DMS 273 treated with DMSO at 0.1 percent for 48 hours (cell line): Measurements from ENCODE around the gene WAC.
A peak's percentile ranks its signal among the peaks of the same experiment; 100 is the strongest.
"Not testable (repeated sequence)": the region's sequence is repeated elsewhere in the genome, so short reads cannot be mapped to it uniquely, and the experiment has no call there.

Experiments
- DNase-seq: peaks from one replicate; lab custom pipeline; 2025; lab: John Stamatoyannopoulos, UW

WAC gene

GRCh38 chr10:28616514-28616913, 83.6 kb downstream of the WAC start:
- DNase-seq = no peak

- no peak for DNase-seq
These were observed 86.5 kb downstream of the WAC start for GRCh38 chr10:28619455-28619854.

DNA sequence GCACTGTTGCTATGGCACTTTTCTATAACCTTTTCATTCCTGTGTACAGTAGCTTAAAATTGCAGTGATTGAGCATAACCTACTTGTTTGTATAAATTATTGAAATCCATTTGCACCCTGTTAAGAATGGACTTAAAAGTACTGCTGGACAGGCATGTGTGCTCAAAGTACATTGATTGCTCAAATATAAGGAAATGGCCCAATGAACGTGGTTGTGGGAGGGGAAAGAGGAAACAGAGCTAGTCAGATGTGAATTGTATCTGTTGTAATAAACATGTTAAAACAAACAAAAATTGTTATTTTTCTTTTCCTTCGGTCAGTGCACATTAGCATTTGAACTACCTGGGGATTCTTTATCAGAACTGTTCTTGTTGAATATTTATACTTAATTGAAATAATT, 87.3 kb downstream of the WAC start:
- no peak for DNase-seq

DNA sequence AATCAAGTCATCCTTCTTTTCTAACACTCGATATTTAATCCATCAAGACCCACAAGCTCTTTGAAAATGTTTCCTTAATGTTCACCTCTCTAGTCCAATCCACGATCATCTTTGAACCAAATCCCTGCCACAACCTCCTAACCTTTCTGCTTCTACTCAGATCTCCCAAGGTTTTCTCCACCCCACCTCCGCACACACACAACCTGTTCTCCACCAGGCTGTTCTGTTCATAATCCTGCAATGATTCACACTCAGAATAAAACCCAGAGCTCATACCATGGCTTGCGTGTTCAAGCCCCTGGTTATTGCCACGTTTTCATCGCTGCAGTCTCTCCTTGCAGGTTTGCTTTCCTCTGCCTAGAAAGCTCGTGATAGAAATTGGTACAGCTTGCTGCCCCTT, 90.6 kb downstream of the WAC start:
- DNase-seq = no peak

DNA sequence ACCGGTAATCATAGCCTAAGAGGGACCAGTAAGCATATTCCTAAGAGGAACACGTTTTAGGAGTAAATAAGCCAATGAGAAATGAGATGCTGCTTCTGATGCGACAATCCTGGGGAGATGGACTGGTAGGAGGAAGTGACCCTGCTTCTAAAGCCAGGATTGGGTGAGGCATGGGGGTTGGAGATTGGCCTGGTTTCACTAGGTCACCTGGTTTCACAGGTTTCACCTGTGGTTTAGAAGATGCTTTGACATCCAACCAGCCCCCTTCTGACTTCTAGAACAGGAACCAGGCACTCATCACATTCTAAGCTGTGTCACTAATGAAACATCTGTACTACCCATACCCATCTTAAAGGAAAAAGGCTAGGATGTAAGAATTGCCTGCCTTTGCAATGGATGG, 91.4 kb downstream of the WAC start:
- DNase-seq = no peak

DNA sequence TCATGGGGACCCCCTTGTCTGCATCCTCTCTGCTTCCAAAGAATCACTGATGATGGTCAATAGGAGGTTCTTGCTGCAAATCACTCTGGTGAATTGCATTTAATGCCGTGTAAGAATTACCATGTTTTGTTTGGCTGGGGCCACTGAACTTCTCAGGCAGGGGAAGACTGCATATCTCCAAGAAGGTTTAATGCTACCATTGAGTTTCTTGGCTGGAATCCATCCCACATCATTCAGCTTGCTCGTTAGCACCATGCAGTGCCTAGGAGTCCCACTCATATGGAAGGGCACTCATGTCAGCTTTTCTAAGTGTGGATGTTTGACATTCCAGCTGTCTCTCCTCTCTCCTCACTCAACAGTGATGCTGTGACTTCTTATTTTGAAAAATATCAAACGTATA, 94.2 kb downstream of the WAC start:
- DNase-seq = no peak

GRCh38 chr10:28628184-28628893, 95.4 kb downstream of the WAC start:
- no peak for DNase-seq

GRCh38 chr10:28631896-28632583, 99.1 kb downstream of the WAC start:
- no peak for DNase-seq

GRCh38 chr10:28632584-28632945, 99.6 kb downstream of the WAC start:
- DNase-seq = no peak

DNA sequence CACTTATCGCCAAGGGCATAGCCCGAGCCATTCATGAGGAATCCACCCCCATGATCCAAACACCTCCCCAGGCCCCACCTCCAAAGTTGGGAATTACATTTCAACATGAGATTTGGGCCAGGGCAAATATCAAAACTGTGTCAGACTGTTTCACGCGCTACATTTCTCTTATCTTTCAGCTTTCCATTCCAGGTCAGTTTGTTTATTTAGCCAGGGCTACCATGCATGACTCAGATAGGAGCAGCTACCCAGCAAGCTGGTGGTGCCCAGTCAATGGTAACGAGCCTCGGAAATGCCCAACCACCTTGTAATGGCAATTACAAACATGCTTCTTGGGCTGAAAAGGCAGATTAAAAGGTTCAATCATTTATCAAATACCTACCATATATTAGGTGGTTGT, 100.8 kb downstream of the WAC start:
- DNase-seq = no peak

DNA sequence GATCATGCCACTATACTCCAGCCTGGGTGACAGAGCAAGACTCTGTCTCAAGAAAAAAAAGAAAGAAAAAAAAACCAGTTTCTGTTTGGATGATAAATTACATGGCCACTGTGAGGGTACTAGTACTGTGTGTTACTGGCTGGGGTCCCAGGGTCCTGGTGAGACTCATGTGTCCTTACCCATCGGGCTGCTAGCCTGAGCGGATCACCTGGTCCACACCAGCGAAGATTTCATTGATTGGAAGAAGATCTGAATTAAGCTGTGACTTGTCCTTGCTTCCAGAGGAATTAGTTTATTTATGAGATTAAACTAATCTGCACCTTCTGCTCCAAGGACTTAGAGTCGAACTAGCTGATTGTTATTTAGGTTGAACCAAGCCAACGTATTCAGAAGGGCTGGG, 104.4 kb downstream of the WAC start:
- DNase-seq = no peak

- no peak for DNase-seq
These were observed 105.5 kb downstream of the WAC start for GRCh38 chr10:28638392-28638791.

- DNase-seq = no peak
These were observed 107.6 kb downstream of the WAC start for GRCh38 chr10:28640551-28640950.

GRCh38 chr10:28644647-28645046, 111.7 kb downstream of the WAC start:
- no peak for DNase-seq

- no peak for DNase-seq
These were observed 119.2 kb downstream of the WAC start for GRCh38 chr10:28652106-28652505.

- DNase-seq = no peak
These were observed 119.8 kb downstream of the WAC start for GRCh38 chr10:28652703-28653102.

DNA sequence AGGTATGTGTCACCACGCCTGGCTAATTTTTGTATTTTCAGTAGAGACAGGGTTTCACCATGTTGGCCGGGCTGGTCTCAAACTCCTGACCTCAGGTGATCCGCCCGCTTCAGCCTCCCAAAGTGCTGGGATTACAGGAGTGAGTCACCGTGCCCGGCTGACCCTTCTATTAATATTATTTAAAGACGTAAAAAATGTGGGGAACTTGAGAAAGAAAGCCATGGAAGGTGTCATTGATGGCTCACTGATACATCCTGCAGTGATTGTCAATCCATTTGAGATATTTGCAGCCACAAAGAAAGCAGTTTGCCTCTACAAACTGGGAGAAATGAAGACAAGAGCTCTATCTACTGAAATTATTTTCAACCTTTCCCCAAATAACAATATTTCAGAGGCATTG, 125.9 kb downstream of the WAC start:
- not testable (repeated sequence) for DNase-seq

GRCh38 chr10:28661035-28661434, 128.1 kb downstream of the WAC start:
- no peak for DNase-seq

DNA sequence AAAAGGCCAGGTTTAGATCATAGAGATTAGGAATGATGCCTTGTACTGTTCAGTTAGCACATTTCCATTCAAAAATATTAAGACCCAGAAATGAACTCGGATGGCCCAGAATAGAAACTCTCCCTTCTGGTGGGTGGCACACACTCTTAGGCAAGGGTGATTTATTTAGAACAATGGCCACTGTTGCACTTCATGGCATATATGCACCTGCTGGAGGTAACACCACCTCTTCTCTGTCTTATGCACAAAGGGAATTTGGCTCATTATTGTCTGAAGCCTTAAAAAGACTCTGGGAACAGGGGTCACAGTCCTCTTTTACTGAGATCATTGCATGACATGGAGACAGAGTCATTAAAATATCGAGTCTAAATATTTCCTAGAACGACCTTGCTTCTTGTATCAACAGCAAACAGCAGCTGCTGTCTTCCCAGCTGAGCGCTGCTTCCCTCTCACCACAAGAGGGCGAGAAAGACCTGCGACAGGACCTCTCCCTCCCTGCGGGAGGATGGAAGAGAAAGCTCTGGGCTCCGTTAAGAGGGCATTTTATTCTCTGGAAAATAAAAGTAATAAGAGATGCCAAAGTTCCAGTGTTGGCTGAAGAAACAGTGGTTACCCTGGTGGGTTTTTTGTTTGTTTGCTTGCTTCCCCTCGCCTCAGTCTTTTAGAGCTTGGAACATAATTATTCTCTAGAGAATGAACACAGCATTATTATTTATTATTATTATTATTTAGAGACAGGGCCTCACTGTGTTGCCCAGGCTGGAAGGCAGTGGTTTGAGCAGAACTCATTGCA, 130.9 kb downstream of the WAC start:
- peak; percentile 2 for DNase-seq

DNA sequence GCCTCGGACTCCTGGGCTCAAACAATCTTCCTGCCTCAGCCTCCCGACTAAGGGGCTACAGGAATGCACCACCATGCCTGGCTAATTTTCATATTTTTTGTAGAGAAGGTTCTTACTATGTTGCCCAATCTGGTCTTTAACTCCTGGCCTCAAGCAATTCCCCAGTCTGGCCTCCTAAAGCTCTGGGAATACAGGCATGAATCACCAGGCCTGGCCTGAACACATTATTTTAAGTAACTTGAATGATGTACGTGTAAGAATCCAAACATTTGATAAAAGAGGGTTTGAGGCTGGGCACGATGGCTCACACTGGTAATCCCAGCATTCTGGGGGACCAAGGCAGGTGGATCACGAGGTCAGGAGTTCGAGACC, 131.4 kb downstream of the WAC start:
- no peak for DNase-seq

DNA sequence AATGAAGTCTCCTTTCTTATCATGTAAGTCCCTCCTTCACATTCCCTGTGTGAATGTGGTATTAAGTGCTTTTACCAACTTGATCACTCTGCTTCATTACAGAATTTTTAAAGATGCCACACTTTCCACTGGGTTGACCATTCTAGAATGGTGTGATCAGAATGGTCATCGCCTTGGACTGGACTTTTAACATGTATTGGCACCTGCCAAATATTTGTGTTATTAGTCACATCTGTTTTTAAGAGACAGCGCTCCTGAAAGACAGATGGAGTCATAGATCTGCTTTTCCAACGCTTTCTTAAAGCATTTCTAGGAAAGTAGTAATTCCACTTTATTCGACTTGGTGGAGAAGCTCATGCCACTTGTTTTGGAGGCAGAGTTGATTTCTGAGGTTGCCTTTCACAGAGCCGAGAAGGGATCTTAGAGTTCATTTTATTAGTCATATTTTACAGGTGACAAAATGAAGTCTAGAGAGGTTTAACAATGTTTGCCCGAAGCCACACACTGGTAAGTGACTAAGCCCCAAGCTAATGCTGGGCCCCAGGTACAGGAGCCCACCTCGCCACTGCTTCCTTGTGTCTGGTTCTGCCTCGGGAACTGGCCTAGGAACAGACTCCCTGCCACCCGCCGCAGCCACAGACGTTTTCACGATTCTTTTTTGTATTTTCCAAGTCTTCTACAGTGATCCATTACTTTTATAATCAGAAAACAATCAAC, 134.0 kb downstream of the WAC start:
- DNase-seq = no peak

GRCh38 chr10:28668363-28669226, 135.7 kb downstream of the WAC start:
- no peak for DNase-seq
